HG03439 (cell line): Measurements from ENCODE around the gene YJU2.
"Not testable (repeated sequence)": the region's sequence is repeated elsewhere in the genome, so short reads cannot be mapped to it uniquely, and the experiment has no call there.

Experiments used
- ATAC-seq: cut with Tn5 transposase; IDR thresholded peaks from one replicate; pipeline ENCODE4 v1.9.1; 2021; ENCODE audit warnings: mild to moderate bottlenecking, moderate library complexity; ENCODE audit not compliant: unreplicated experiment

YJU2 gene

DNA sequence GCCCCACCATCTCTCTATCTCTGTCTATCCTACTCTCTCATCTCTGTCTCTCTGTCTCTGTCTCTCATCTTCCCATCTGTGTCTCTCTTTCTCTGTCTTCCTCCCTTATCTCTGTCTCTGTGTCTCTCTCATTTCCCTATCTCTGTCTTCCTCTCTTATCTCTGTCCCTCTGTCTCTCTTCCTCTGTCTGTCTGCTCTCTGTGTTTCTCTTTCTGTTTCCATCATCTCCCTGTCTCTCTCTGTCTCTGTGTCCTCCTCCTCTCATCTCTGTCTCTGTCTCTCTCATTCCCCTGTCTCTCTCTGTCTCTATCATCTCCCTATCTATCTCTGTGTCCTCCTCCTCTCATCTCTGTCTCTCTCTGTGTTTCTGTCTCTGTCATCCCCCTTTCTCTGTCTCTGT is 19.1 kb upstream of the YJU2 start:
- ATAC-seq, result no peak

DNA sequence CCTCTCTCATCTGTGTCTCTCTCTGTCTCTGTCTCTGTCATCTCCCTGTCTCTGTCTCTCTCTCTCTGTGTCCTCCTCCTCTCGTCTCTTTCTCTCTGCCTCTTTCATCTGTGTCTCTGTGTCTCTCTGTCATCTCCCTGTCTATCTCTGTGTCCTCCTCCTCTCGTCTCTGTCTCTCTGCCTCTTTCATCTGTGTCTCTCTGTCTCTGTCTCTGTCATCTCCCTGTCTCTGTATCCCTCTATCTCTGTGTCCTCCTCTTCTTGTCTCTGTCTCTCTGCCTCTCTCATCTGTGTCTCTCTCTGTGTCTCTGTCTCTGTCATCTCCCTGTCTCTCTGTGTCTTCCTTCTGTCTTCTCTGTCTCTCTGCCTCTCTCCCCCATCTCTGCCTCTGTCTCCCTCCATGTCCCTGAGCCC is 18.1 kb upstream of the YJU2 start:
- ATAC-seq, result no peak

DNA sequence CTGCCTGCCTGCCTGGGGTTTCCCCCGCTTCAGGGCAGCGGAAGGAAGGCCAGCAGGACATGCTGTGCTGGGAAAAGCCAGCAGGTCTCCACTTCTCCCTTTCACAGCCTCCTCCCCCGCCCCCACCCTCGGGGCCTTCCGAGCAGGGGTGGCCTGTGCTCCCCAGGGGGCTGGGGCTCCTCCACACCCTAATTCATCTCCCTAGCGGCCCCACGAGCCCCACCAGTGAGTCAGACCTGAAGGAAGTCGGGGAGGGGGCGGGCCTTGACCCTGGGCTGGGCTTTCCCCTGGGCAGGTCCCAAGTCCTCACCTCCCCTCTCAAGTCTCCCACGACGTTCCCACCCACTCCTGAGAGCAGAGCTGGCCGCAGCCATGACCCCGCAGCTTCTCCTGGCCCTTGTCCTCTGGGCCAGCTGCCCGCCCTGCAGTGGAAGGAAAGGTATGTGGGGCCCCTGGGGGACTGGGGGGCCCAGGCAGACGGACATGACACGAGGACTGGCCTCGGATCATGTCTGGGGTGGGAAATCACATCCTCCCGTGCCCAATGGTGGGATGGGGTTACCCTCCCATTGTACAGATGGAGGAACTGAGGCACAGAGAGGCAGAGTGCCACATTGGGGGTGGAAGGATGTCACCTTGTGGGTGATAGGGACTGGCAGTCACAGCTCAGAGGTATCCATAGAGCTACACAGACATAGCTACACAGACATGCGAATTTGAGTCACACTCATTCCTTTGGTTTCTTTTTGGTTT is 17.5 kb upstream of the YJU2 start, which contains the start of gene EBI3:
TSS of gene EBI3 (plus strand) at position 345 of the 753 bp plus-strand sequence. CDS start at position 373, 28 bp downstream.
- peak; percentile 54 for ATAC-seq

DNA sequence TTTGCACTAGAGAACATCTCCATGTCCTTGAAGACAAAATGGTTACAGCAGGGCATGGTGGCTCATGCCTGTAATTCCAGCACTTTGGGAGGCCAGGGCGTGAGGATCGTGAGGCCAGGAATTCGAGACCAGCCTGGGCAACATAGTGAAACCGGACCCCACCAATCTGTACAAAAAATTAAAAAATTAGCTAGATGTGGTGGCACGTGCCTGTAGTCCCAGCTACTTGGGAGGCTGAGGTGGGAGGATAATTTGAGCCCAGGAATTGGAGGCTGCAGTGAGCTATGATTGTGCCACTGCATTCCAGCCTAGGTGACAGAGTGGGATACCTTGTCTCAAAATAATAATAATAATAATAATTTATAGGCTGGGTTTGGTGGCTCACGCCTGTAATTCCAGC is 16.6 kb upstream of the YJU2 start:
- ATAC-seq, result not testable (repeated sequence)

DNA sequence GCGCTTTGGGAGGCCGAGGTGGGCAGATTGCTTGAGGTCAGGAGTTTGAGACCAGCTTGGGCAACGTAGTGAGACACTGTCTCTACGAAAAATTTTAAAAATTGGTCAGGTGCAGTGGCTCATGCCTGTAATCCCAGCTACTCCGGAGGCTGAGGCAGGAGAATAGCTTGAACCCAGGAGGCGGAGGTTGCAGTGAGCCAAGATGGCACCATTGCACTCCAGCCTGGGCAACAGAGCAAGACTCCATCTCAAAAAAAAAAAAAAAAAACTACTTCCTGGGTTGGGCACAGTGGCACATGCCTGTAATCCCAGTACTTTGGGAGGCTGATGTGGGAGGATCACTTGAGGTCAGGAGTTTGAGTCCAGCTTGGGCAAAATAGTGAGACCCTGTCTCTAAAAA is 15.4 kb upstream of the YJU2 start:
- ATAC-seq, result not testable (repeated sequence)

DNA sequence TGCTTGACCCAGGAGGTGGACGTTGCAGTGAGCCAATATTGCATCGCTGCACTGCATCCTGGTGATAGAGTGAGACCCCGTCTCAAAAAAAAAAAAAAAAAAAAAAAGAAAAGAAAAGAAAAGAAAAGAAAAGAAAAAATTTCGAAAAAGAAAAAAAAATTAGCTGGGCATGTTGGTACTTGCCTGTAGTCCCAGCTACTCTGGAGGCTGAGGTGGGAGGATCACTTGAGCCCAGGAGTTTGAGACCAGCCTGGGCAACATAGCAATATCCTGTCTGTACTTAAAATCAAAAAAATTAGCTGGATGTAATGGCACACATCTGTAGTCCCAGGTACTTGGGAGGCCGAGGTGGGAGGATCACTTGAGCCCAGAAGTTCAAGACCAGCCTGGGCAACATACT is 14.7 kb upstream of the YJU2 start:
- ATAC-seq, result not testable (repeated sequence)

DNA sequence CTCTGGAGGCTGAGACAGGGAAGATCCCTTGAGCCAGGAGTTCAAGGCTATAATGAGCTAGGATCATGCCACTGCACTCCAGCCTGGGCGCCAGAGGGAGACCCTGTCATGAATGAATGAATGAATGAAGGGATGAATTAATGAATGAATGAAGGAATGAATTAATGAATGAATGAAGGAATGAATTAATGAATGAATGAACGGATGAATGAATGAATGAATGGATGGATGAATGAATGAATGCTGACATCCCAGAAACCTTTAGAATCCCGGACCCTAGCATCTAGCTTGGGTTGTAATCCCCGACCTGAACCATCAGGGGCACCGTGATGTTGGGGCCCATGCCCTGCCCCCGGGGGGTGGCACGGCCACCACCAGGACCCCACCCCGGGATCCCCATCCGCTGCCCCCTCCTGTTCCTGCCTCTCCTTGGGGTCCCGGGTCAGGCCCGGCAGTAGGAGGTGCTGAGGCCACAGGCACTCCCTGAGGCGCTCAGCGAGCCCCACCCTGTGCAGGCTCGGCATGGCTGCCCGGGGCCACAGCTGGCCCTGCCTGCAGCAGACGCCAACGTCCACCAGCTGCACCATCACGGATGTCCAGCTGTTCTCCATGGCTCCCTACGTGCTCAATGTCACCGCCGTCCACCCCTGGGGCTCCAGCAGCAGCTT is 14.1 kb upstream of the YJU2 start:
- ATAC-seq, result no peak

DNA sequence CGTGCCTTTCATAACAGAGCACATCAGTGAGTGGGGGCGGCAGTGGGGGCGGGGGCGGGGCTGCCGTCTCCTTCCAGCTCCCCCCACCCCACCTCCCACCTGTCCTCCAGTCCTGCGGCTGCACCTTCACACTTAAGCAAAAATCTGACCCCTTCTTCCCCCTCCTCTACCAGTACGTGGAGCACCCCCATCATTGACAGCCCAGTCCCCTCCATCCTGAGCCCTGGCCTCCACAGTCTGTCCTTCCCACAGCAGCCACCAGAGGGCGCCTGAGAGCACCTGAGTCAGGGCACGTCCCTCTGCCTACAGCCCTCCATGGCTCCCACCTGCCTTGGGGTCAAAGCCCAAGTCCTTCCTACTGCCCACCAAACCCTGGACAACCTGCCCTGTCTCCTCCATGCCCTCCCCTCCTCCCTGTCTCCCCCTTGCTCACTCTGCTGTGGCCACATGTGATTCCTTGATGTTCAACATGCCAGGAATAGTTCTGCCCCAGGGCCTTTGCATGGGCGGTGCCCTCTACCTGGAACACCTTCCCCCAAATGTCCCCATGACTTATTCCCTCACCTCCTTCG is 13.5 kb upstream of the YJU2 start:
- no peak for ATAC-seq

DNA sequence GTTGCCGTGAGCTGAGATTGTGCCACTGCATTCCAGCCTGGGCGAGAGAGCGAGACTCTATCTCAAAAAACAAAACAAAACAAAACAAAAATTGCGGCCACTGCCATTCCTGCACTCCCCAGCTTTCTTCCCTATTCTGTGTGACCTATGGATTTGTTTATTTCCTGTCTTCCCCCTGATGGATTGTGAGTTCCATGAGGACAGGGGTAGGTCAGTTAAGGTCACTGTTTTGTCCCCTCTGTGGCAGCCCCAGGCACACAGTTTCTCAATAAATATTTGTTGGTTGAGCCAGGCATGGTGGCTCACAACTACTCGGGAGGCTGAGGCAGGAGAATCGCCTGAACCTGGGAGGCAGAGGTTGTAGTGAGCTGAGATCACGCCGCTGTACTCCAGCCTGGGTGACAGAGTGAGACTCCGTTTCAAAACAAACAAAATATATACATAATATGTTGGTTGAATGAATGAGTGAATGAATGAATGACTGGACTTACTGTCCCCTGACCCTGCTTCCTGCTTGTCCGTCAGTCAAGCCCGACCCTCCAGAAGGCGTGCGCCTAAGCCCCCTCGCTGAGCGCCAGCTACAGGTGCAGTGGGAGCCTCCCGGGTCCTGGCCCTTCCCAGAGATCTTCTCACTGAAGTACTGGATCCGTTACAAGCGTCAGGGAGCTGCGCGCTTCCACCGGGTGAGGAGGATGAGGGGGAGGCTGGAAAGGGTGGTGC is 12.6 kb upstream of the YJU2 start:
- no peak for ATAC-seq

DNA sequence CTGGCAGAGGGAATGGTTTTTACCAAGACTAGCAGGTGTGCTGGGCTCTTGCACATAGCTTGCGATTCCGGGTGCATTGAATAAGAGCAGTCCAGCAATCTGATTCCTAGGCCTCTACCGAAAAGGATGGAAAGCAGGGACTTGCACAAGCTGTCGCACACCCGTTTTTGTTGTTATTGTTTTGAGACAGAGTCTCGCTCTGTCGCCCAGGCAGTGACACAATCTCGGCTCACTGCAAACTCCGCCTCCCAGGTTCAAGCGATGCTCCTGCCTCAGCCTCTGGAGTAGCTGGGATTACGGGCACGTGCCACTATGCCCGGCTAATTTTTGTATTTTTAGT is 12.0 kb upstream of the YJU2 start:
- no peak for ATAC-seq

DNA sequence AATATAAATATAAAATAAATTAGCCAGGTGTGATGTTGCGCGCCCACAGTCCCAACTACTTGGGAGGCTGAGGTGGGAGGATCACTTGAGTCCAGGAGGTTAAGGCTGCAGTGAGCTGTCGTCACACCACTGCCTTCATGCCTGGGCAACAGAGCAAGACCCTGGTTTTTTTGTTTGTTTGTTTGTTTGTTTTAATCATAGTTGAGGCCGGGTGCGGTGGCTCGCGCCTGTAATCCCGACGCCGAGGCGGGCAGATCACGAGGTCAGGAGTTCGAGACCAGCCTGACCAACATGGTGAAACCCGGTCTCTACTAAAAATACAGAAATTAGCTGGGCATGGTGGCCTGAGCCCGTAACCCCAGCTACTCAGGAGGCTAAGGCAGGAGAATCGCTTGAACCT is 9.4 kb upstream of the YJU2 start:
- not testable (repeated sequence) for ATAC-seq

DNA sequence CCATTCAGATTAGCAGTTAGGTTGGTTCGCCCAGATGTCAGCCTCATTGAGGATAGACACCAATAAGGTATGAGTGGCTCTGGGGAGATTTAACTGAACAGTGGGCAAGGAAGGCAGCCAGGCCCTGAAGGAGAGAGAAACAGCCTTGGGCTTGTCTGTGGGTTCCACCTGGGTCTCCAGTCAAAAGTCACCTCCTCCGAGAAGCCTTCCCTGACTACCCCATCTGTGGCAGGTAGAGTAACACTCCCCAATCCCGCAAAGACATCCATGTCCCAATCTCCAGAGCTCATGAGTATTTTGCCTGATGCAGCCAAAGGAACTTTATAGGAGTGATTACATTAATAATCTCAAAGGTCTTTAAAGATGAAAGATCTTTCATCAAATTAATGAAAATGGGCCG is 8.0 kb upstream of the YJU2 start:
- no peak for ATAC-seq

DNA sequence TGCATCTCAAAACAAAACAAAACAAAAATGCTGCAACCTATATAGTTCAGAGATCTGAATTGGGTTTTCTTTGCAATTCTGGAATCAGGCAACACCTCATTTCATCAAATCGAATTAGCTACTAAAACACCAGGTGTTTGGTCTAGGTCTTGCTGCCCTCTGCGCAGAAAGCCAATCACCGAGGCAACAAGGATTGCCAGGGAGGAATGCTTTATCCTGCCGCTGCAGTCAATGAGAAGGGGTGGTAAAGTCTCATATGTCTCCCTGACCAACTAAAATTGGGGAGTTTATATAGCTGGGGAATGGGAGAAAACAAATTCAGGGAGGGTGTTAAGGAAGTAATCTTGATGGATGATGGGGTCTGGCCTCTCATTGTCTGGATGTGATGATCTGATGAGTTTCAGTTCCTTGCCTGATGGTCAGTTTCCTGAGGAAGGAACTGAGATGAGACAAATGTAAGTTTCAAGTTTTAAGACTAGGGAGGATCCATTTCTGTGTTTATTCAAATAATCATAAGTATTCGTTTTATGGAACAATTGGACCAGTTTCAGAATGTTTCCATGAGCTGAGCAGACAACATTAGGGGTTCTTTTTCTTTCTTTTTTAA is 5.0 kb upstream of the YJU2 start:
- ATAC-seq, result no peak

DNA sequence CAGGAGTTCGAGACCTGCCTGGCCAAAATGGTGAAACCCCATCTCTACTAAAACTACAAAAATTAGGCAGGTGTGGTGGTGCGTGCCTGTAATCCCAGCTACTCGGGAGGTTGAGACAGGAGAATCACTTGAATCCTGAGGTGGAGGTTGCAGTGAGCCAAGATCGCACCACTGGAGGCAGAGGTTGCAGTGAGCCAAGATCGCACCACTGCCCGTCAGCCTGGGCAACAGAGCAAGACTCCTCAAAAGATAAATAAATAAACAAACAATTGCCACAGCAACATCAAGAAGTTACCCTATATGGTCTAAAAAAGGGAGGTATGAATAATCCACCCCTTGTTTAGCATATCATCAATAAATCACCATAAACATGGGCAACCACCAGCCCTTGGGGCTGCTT is 942 bp upstream of the YJU2 start:
- ATAC-seq, result not testable (repeated sequence)

DNA sequence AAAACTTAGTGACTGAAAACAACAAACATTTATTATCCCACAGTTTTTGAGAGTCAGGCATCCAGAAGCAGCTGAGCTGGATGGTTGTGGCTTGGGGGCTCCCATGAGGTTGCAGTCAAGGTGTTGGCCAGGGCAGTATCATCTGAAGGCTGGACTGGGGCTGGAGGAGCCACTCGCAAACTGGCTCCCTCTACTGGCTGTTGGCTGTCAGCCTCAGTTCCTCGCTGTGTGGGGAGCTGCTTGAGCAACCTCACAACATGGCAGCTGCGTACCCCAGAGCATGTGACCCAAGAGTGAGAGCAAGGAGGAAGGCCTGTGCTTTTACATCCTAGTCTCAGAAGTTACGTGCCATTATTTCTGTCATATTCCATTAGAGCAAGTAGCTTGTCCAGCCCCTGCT is 9.7 kb downstream of the YJU2 start:
- no peak for ATAC-seq

DNA sequence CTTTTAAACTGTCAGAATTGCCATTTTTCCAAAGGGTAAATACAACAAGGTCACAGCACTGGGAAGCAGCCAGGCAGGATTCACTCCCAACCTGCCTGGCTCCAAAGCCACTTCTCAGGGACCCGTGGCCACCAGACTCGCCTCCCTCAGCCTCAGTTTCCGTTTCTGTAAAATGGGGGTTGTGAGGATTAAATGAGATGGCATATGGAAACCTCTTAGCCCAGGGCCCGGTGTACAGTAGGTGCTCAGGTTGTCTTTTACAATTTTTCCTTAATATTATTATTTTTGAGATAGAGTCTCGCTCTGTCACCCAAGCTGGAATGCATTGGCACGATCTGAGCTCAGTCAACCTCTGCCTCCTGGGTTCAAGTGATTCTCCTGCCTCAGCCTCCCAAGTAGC is 10.1 kb downstream of the YJU2 start:
- no peak for ATAC-seq

DNA sequence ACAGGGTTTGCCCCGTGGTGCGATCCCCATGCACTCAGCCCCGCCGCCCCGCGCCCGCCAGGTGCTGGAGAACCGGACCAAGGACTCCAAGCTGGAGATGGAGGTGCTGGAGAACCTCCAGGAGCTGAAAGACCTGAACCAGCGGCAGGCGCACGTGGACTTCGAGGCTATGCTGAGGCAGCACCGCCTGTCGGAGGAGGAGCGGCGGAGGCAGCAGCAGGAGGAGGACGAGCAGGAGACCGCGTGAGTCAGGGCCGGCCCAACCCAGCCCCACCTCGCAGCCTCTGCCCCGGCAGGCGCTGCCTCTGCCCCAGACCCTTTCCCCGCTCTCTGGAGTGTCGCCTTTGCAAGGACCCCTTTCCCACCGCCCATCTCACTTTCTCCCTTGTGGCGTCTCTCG is 11.3 kb downstream of the YJU2 start:
- ATAC-seq, result no peak

DNA sequence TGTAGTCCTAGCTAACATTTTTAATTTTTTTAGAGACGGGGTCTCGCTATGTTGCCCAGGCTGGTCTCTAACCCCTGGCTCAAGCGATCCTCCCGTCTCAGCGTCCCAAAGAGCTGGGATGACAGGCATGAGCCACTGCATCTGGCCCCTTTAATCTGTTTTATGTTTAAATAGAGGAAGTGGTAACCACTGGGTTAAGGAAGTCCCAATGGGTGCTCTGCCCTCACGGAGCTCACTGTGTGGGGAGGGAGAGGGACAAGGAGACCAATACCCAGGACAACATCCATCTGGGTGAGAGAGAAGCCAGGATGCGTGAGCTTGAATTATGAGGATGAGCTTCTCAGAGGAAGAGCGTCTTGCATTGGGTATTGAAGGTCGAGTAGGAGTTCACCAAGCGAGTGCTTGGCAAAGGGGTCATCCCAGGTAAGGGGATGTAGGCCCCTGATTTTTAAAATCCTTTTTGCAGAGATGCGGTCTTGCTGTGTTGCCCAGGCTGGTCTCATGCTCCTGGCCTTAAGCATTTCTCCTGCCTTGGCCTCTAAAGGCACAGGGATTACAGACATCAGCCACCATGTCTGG is 13.8 kb downstream of the YJU2 start:
- ATAC-seq, result no peak

DNA sequence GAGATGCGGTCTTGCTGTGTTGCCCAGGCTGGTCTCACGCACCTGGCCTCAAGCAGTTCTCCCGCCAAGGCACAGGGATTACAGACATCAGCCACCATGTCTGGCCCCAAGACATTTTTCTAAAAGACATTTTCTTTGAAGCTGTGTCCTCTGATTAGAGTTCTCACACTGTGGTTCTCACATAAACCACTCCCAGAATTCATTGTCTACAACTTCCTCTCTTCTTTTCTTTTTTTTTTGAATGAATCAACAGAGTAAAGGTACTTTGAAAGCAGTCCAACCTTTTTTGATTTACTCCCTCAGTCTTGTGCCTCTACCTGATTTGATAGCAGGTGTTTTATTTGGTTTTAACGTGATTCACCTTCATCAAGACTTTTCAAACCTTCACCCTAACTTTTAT is 17.9 kb downstream of the YJU2 start:
- no peak for ATAC-seq

DNA sequence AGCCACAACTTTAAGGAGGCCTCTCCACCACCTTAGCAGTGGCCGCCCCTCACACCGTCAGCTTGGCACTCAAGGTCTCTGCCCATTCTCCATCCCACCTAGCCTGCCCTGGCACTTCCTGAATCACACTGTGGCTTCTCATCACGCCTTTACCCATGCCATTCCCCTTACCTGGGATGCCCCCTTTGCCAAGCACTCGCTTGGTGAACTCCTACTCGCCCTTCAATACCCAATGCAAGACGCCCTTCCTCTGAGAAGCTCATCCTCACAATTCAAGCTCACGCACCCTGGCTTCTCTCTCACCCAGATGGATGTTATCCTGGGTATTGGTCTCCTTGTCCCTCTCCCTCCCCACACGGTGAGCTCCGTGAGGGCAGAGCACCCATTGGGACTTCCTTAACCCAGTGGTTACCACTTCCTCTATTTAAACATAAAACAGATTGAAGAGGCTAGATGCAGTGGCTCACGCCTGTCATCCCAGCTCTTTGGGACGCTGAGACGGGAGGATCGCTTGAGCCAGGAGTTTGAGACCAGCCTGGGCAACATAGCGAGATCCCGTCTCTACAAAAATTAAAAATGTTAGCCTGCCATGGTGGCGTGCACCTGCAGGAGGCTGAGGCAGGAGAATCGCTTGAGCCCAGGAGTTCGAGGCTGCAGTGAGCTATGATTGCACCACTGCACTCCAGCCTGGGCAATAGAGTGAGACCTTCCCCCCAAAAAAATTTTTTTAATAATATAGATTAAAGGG is 19.5 kb downstream of the YJU2 start:
- no peak for ATAC-seq
